Panc1 (cell line): ENCODE measurements around the gene IGFL4. TPM values are rescaled to one million over a fixed set of nuclear protein-coding genes. Genes with fewer than 3 reads are reported as not detected.

ENCODE experiments used
- ATAC-seq: fragments of 200-7000 bp; cut with Tn5 transposase; 2 replicates; pipeline ENCODE4 v1.9.1; 2020; ENCODE audit warnings: mild to moderate bottlenecking, moderate library complexity
- BruUV-seq: library from RNA; stranded (reverse); fragments of 400-500 nt; replicated peaks from 2 replicates; lab custom pipeline; 2021; lab: Mats Ljungman, UMichigan
- CTCF ChIA-PET: fragments of 300-600 bp; sonication (Branson Sonifier 250); formaldehyde crosslinking; loops from one replicate; lab custom pipeline; 2022; ENCODE audit warnings: antibody characterized with exemption; lab: Charles Lee
- POLR2A ChIA-PET: fragments of 300-600 bp; sonication (Branson Sonifier 250); formaldehyde crosslinking; loops from one replicate; lab custom pipeline; 2022; ENCODE audit warnings: antibody characterized with exemption; lab: Charles Lee
- DNase-seq: peaks from one replicate; pipeline ENCODE4 v3.0.0-alpha.2; 2010; ENCODE audit warnings: low read depth, low spot score
- H3K27ac ChIP-seq: 2 replicates; pipeline ENCODE4 v1.5.1; 2011; ENCODE audit warnings: mild to moderate bottlenecking, low read length, inconsistent platforms
- H3K27me3 ChIP-seq: fragments of 200-500 bp; sonication (Bioruptor generic); 2 replicates; pipeline ENCODE4 v1.6.0; 2014; ENCODE audit warnings: low read length, inconsistent platforms; ENCODE audit not compliant: control insufficient read depth, insufficient read depth
- H3K36me3 ChIP-seq: fragments of 200-500 bp; sonication (Bioruptor generic); 2 replicates; pipeline ENCODE4 v1.5.1; 2014; ENCODE audit warnings: inconsistent platforms, mild to moderate bottlenecking, low read length, moderate library complexity; ENCODE audit not compliant: control insufficient read depth, insufficient read depth
- H3K4me1 ChIP-seq: 2 replicates; pipeline ENCODE4 v1.5.1; 2011; ENCODE audit warnings: inconsistent platforms, mild to moderate bottlenecking, low read length, moderate library complexity; ENCODE audit not compliant: control insufficient read depth, insufficient read depth
- H3K4me3 ChIP-seq, 2 experiments: 2 replicates each; pipeline ENCODE4 v1.5.1; 2011 to 2012; ENCODE audit warnings: low read depth in 2 of 2, low read length in 2 of 2, mild to moderate bottlenecking in 2 of 2, inconsistent platforms in 1 of 2, moderate library complexity in 1 of 2
- H3K9me3 ChIP-seq: fragments of 200-500 bp; sonication (Bioruptor generic); 2 replicates; pipeline ENCODE4 v1.5.1; 2014; ENCODE audit warnings: low read depth, mild to moderate bottlenecking, inconsistent platforms, low read length, moderate library complexity; ENCODE audit not compliant: control insufficient read depth, insufficient read depth
- CTCF ChIP-seq: fragments of 450-650 bp; IDR thresholded peaks from 2 replicates; pipeline ENCODE4 v1.5.1; 2017; ENCODE audit warnings: mild to moderate bottlenecking
- POLR2AphosphoS5 ChIP-seq: IDR thresholded peaks from 2 replicates; pipeline ENCODE4 v1.6.1; 2012; ENCODE audit warnings: mild to moderate bottlenecking, low read depth, low read length, moderate library complexity
- REST ChIP-seq, 2 experiments: IDR thresholded peaks; 2 replicates each; pipeline ENCODE4 v1.6.1; 2011 to 2012; ENCODE audit warnings: low read depth in 2 of 2, control low read depth in 1 of 2, low read length in 1 of 2, mild to moderate bottlenecking in 1 of 2, moderate library complexity in 1 of 2; ENCODE audit not compliant: insufficient read depth in 1 of 2
- SIN3A ChIP-seq: IDR thresholded peaks from 2 replicates; pipeline ENCODE4 v1.6.1; 2012; ENCODE audit warnings: low read depth, mild to moderate bottlenecking, low read length, moderate library complexity, borderline replicate concordance; ENCODE audit not compliant: insufficient read depth
- TCF7L2 ChIP-seq: IDR thresholded peaks from 2 replicates; pipeline ENCODE4 v1.6.1; 2011; ENCODE audit warnings: mild to moderate bottlenecking, low read depth, low read length, inconsistent platforms
- in situ Hi-C: cut with HindIII; loops from 2 replicates; pipeline ENCODE4 v1.10.0; 2016; ENCODE audit warnings: low sequenced_read_pairs, low pct_unique_long_range_greater_than_20kb
- intact Hi-C: fragments of 100-400 bp; cut with micrococcal nuclease; formaldehyde crosslinking; loops from one replicate; pipeline ENCODE4 v1.10.0; 2022; ENCODE audit not compliant: unreplicated experiment
- total RNA-seq: library from RNA; stranded (reverse); gene quantifications from one replicate; pipeline ENCODE4 v1.2.1, GENCODE V29; 2021; ENCODE audit not compliant: unreplicated experiment

The IGFL4 gene
- total RNA-seq, 1 experiment from 2014 or later: 0.39 TPM

GRCh38 chr19:46049597-46049996 is 8.8 kb upstream of the IGFL4 start:
- intact Hi-C loops (no loop called here), in situ Hi-C loops (no loop called here)
- ATAC-seq (no peak), DNase-seq (no peak)
- no peak overlapping the region for H3K4me3 ChIP-seq
- H3K27me3 ChIP-seq: no peaks in the 10 kb centered on the region
- no peaks in the 10 kb centered on the region for H3K4me1 ChIP-seq
- H3K27ac ChIP-seq: no peak overlapping the region
- H3K36me3 ChIP-seq: no peaks in the 10 kb centered on the region
- CTCF ChIA-PET: interaction anchor here (1.4 kb wide), 1 partner anchor 21 kb away, joined by 4 read pairs; no protein-coding TSS in a partner anchor
- no TSS peak for BruUV-seq
- H3K9me3 ChIP-seq: no peaks in the 10 kb centered on the region
- no peak for TF ChIP-seq REST (IDR thresholded peaks at IDR 0.05; ENCODE audit: insufficient read depth in 1 of 2, low read depth in 2 of 2, low read length in 1 of 2)
- TF ChIP-seq CTCF: peak; percentile 27; the same call in 1 of the 2 replicates
- POLR2A ChIA-PET: no interaction called here

- H3K4me3 ChIP-seq: no peak overlapping the region
- in situ Hi-C loops: no loop called here
- H3K36me3 ChIP-seq: no peaks in the 10 kb centered on the region
- intact Hi-C loops: no loop called here
- POLR2A ChIA-PET: no interaction called here
- no peaks in the 10 kb centered on the region for H3K27me3 ChIP-seq
- no peaks in the 10 kb centered on the region for H3K4me1 ChIP-seq
- no TSS peak for BruUV-seq
- ATAC-seq: no peak
- TF ChIP-seq TCF7L2 (no peak), POLR2AphosphoS5 (no peak), CTCF (no peak), SIN3A (no peak), REST (IDR thresholded peaks at IDR 0.05; ENCODE audit: insufficient read depth in 1 of 2, low read depth in 2 of 2, low read length in 1 of 2) (no peak)
- no peak overlapping the region for H3K27ac ChIP-seq
- DNase-seq: no peak
- H3K9me3 ChIP-seq: peaks cover 7% of the 10 kb centered on the region; the same call in 1 of the 2 replicates
- CTCF ChIA-PET: no interaction called here
Observed at GRCh38 chr19:46043519-46043918, 2.7 kb upstream of the IGFL4 start.
